AG04449 (cell line): ENCODE results near the gene HSD17B13.

ENCODE experiments used
- CTCF ChIA-PET: fragments of 350-600 bp; formaldehyde crosslinking; extraction: SDS; loops from one replicate; lab custom pipeline; 2021; ENCODE audit warnings: antibody characterized with exemption; lab: Yijun Ruan, JAX
- POLR2A ChIA-PET: fragments of 400-600, 350-600 bp; formaldehyde crosslinking; extraction: SDS; loops from one replicate; lab custom pipeline; 2020; ENCODE audit warnings: antibody characterized with exemption, inconsistent platforms; lab: Yijun Ruan, JAX
- DNase-seq: peaks from one replicate; pipeline ENCODE4 v3.0.0-alpha.2; 2010; ENCODE audit warnings: low read depth, low spot score
- H3K4me3 ChIP-seq: 2 replicates; pipeline ENCODE4 v1.5.1; 2011; ENCODE audit warnings: low read depth, mild to moderate bottlenecking, control low read depth, low read length
- CTCF ChIP-seq: IDR thresholded peaks from one replicate; pipeline ENCODE4 v1.5.1; 2011; ENCODE audit warnings: mild to moderate bottlenecking, moderate library complexity, low read length, control low read depth, inconsistent platforms; ENCODE audit not compliant: insufficient read depth; ENCODE audit errors: missing control alignments

The HSD17B13 gene

DNA sequence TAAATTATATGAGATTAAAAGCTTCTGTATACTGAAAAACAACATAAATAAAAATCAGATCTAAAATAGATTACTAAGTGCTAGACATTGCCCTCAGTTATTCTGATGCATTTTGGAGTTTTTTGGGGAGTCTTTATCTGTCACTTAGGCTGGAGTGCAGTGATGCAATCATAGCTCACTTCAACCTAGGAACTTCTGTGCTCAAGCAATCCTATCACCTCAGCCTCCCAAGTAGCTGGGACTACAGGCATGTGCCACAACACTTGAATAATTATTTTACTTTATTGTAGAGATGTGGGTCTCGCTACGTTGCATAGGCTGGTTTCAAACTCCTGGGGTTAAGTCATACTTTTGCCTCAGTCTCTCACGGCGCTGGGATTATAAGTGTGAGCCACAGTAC lies 36.6 kb upstream of the HSD17B13 start:
- no peak overlapping the region for H3K4me3 ChIP-seq
- DNase-seq: no peak
- ChIA-PET CTCF (interaction anchor here (2.0 to 3.9 kb wide), 2 partner anchors 16 to 106 kb away, joined by 5 to 29 read pairs; no protein-coding TSS in a partner anchor), POLR2A (no interaction called here)
- TF ChIP-seq CTCF: no peak

GRCh38 chr4:87356832-87357526 lies 34.3 kb upstream of the HSD17B13 start:
- ChIA-PET CTCF (interaction anchor here (2.0 to 3.9 kb wide), 3 partner anchors 10 to 109 kb away, joined by 6 to 29 read pairs (median 12); no protein-coding TSS in a partner anchor), POLR2A (no interaction called here)
- no peak for DNase-seq
- TF ChIP-seq CTCF: no peak
- H3K4me3 ChIP-seq: no peak overlapping the region

- POLR2A ChIA-PET: no interaction called here
- no peak for DNase-seq
These were observed 31.8 kb upstream of the HSD17B13 start for GRCh38 chr4:87354168-87355102.

GRCh38 chr4:87353592-87353991 lies 30.9 kb upstream of the HSD17B13 start:
- DNase-seq: no peak
- no peak overlapping the region for H3K4me3 ChIP-seq
- CTCF ChIA-PET: interaction anchor here (0.6 to 2.5 kb wide), 17 partner anchors 9 to 500 kb away, joined by 3 to 36 read pairs (median 5); no protein-coding TSS in a partner anchor
- peak; percentile 46 for TF ChIP-seq CTCF
- POLR2A ChIA-PET: no interaction called here

More at GRCh38 chr4:87354168-87355102, 31.8 kb upstream of the HSD17B13 start:
- CTCF ChIA-PET: interaction anchor here (0.6 to 2.5 kb wide), 17 partner anchors 10 to 499 kb away, joined by 3 to 36 read pairs (median 5); no protein-coding TSS in a partner anchor
- no peak for TF ChIP-seq CTCF
- H3K4me3 ChIP-seq: no peak overlapping the region

GRCh38 chr4:87345139-87345538 lies 22.5 kb upstream of the HSD17B13 start:
- TF ChIP-seq CTCF: no peak
- CTCF ChIA-PET: interaction anchor here (0.9 to 1.2 kb wide), 2 partner anchors 9 to 195 kb away, joined by 3 read pairs; no protein-coding TSS in a partner anchor
- POLR2A ChIA-PET: no interaction called here
- no peak for DNase-seq
- no peak overlapping the region for H3K4me3 ChIP-seq
